Activated naive CD8-positive, alpha-beta T cell treated with anti-CD3 and anti-CD28 coated beads, Interleukin-2, amount 10 ng/mL, durations not matched to agents 7 days and 5 days (primary cell): Measurements from ENCODE around the gene MYO1C. TPM values are rescaled to one million over a fixed set of nuclear protein-coding genes. Genes with fewer than 3 reads are reported as not detected.

ENCODE experiments used
- ATAC-seq: fragments of 150-1000 bp; cut with Tn5 transposase; one replicate; pipeline ENCODE4 v1.10.0; 2021; ENCODE audit warnings: low read depth, moderate library complexity
- POLR2A ChIA-PET: fragments of 350-600 bp; sonication (Branson Sonifier 250); formaldehyde crosslinking; loops from one replicate; lab custom pipeline; 2021; ENCODE audit warnings: antibody characterized with exemption; lab: Charles Lee
- DNase-seq: peaks from one replicate; pipeline ENCODE4 v3.0.0; 2021
- H3K27ac Mint-ChIP-seq: one replicate; pipeline ENCODE4 v1.8.0; 2022; ENCODE audit warnings: mild to moderate bottlenecking, mixed read lengths
- H3K27me3 Mint-ChIP-seq: one replicate; pipeline ENCODE4 v1.8.0; 2022; ENCODE audit warnings: mild to moderate bottlenecking, moderate library complexity, mixed read lengths
- H3K36me3 Mint-ChIP-seq: one replicate; pipeline ENCODE4 v1.8.0; 2021; ENCODE audit warnings: mild to moderate bottlenecking, mixed read lengths
- H3K4me1 Mint-ChIP-seq: one replicate; pipeline ENCODE4 v1.8.0; 2021; ENCODE audit warnings: mixed read lengths
- H3K4me3 Mint-ChIP-seq: one replicate; pipeline ENCODE4 v1.8.0; 2022; ENCODE audit warnings: mild to moderate bottlenecking, moderate library complexity, mixed read lengths
- H3K9me3 Mint-ChIP-seq: one replicate; pipeline ENCODE4 v1.8.0; 2021; ENCODE audit warnings: mixed read lengths
- total RNA-seq, 2 experiments: library from RNA; stranded (reverse); gene quantifications; one replicate each; pipeline ENCODE4 v1.2.3, GENCODE V29; 2021

The MYO1C gene
- total RNA-seq, 2 experiments from 2014 or later, result 28.6 to 34.1 TPM

DNA sequence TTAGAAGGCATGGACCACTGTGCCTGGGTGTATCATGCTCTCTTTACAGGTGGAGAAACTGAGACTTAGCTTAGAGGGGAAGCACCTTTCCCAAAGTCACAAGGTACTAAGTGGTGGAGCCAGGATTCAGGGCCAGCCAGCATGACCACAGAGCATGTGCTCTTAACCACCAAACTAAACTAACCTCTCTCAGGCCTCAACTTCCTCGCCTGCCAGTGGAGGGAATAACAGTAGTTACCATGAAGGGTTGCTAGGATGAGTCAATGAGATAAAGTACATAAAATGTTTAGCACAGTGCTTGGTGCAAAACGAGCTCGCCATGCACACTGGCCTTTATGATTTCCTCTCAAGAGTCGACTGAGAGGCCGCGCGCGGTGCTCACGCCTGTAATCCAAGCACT lies 6.4 kb upstream of the MYO1C start:
- no peaks in the 10 kb centered on the region for H3K27me3 Mint-ChIP-seq
- no peak overlapping the region for H3K4me3 Mint-ChIP-seq
- peaks cover 7% of the 10 kb centered on the region for H3K4me1 Mint-ChIP-seq
- DNase-seq (no peak), ATAC-seq (peak; percentile 40)
- POLR2A ChIA-PET, result interaction anchor here (0.6 to 1.9 kb wide), 4 partner anchors 13 to 90 kb away, joined by 3 to 6 read pairs (median 3); partner anchors contain the start of gene INPP5K
- H3K9me3 Mint-ChIP-seq, result no peaks in the 10 kb centered on the region
- H3K36me3 Mint-ChIP-seq, result peaks cover 4% of the 10 kb centered on the region
- H3K27ac Mint-ChIP-seq, result no peak overlapping the region

DNA sequence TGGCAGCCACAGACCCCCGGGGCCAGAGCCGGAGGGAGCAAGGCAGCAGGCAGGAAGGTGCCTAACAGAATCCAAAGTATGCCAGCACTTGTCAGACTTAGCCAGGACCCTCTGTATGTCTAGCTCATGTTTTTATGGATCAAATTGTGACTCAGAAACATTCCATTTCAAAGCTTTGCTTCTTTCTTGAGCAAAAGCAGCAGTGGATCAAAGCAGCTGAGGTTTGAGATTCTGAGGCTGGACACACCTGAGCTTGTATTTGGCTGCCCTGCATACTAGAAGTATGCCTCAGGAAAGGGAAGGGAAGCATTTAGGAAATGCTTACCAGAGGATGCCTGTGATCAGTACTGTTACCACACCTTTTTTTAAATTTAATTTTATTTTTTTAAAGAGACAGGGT lies 5.7 kb upstream of the MYO1C start:
- Mint-ChIP-seq H3K9me3 (no peaks in the 10 kb centered on the region), H3K4me3 (no peak overlapping the region), H3K27ac (no peak overlapping the region), H3K27me3 (no peaks in the 10 kb centered on the region), H3K36me3 (peaks cover 2% of the 10 kb centered on the region), H3K4me1 (peaks cover 7% of the 10 kb centered on the region)
- ATAC-seq (no peak), DNase-seq (no peak)
- POLR2A ChIA-PET, result interaction anchor here (0.7 to 1.9 kb wide), 3 partner anchors 14 to 18 kb away, joined by 3 to 6 read pairs (median 3); partner anchors contain the start of gene INPP5K

DNA sequence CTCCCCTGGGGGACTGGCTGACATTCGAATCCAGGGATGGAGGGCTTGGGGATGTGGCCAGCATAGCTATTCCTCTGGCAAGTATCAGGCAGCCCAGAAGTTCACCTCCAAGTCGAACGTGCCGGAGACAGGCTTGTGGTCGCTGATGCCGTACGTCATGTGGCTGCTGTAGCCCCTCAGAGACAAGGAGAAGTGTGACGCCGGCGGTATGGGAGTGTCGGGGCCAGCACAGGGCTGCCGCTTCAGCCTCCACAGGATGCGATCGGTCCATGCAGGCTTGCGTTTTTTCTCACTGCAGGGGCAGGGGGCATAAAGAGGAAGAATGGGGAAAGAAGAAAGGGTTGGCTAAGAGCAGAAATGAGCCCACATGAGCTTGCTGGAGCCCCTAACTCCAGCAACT lies 5.3 kb upstream of the MYO1C start:
- no peaks in the 10 kb centered on the region for H3K27me3 Mint-ChIP-seq
- ATAC-seq (no peak), DNase-seq (no peak)
- POLR2A ChIA-PET, result interaction anchor here (1.1 to 1.9 kb wide), 2 partner anchors 15 to 17 kb away, joined by 3 to 6 read pairs; no protein-coding TSS in a partner anchor
- peaks cover 7% of the 10 kb centered on the region for H3K4me1 Mint-ChIP-seq
- H3K27ac Mint-ChIP-seq, result no peak overlapping the region
- no peaks in the 10 kb centered on the region for H3K9me3 Mint-ChIP-seq
- no peak overlapping the region for H3K4me3 Mint-ChIP-seq
- H3K36me3 Mint-ChIP-seq, result peaks cover 2% of the 10 kb centered on the region

DNA sequence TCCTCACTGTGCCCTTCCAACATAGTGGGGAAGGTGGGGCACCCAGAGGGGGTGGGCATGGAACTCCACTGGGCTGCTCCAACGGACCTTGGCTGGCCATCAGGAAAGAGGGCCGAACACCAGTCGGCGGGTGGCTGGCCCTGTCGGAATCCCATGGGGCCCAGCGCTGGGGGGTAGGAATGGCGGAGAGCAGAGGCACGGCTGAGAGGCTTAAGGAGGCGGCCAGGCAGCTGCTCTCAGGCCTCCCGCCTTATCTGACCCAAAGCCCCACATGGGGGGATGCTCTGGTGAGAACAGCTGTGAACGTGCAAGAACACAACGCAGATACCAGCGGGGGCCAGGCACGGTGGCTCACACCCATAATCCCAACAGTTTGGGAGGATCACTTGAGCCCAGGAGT lies 4.4 kb upstream of the MYO1C start:
- H3K9me3 Mint-ChIP-seq, result no peaks in the 10 kb centered on the region
- peaks cover 2% of the 10 kb centered on the region for H3K36me3 Mint-ChIP-seq

DNA sequence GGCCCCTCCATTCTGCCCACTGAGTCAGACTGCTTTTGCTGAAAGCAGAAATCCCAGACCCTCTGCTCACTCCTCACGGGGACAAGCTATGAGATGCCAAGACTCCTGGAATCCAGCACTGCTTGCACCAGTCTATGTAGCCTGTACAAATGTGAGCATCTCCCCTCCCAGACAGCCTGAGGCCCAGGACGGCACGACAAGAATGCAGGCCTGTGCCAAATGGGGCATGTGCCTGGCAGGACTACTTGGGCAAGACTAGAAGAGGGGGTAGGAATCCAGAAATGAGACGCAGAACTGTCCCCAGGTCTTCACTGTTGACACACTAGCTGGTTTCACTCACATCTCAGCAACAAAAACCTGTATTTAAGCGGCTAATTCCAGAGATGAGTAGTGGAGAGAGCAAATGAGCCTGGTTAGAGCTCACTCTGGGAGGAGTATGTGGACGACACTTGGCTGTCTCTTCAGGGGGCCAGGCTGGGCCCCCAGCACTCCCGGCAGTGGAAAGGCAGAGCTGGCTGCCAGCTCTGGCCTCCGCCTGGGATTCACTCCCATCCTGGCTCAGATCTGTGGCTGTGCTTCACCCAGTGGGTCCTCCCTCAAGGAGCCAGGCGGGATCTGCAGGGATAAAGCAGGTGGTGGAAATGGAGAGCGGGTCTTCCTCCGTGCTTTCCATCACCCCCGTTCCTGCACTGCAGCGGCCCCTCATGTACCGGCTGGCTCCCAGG lies 2.9 kb upstream of the MYO1C start:
- POLR2A ChIA-PET, result interaction anchor here (0.6 to 1.6 kb wide), 2 partner anchors 9 to 10 kb away, joined by 3 to 4 read pairs; no protein-coding TSS in a partner anchor

More for the DNA sequence above, 4.4 kb upstream of the MYO1C start:
- ATAC-seq (no peak), DNase-seq (no peak)
- POLR2A ChIA-PET, result no interaction called here
- Mint-ChIP-seq H3K27me3 (peaks cover 2% of the 10 kb centered on the region), H3K4me3 (no peak overlapping the region), H3K4me1 (peaks cover 9% of the 10 kb centered on the region), H3K27ac (no peak overlapping the region)

DNA sequence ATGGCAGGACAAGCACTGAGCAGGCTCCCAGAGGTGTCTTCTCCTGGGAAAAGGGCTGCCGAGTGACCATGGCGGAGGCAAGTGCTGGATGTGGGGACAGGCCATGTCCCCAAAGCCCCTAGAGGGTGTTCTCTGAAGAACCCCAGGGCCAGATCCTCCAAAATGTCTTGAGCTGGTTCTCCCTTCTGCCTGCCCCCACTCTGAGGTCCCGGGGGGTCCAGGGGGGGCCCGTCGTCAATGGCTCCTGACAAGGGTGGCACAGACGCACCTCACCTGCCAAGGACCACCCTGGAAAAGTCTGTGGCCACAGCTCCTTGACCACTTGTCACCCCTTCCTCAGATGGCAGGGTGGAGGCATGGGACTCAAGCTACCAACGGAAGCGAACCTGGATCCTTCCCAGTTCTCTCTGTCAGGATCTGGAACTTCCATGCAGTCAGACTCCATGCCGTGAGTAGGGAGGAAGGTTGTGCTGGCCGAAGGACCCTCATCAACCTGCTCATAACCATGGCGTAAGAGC lies 2.3 kb upstream of the MYO1C start:
- H3K4me3 Mint-ChIP-seq, result no peak overlapping the region
- H3K27me3 Mint-ChIP-seq, result peaks cover 2% of the 10 kb centered on the region
- DNase-seq (no peak), ATAC-seq (no peak)
- peaks cover 4% of the 10 kb centered on the region for H3K36me3 Mint-ChIP-seq
- H3K27ac Mint-ChIP-seq, result no peak overlapping the region
- H3K4me1 Mint-ChIP-seq, result peaks cover 15% of the 10 kb centered on the region
- POLR2A ChIA-PET, result interaction anchor here (1.6 kb wide), 1 partner anchor 11 kb away, joined by 3 read pairs; no protein-coding TSS in a partner anchor
- H3K9me3 Mint-ChIP-seq, result no peaks in the 10 kb centered on the region

More for the DNA sequence above, 2.9 kb upstream of the MYO1C start:
- Mint-ChIP-seq H3K27me3 (peaks cover 2% of the 10 kb centered on the region), H3K27ac (no peak overlapping the region), H3K36me3 (peaks cover 3% of the 10 kb centered on the region), H3K4me1 (peaks cover 13% of the 10 kb centered on the region), H3K4me3 (no peak overlapping the region), H3K9me3 (no peaks in the 10 kb centered on the region)
- no peak for ATAC-seq
- no peak for DNase-seq

DNA sequence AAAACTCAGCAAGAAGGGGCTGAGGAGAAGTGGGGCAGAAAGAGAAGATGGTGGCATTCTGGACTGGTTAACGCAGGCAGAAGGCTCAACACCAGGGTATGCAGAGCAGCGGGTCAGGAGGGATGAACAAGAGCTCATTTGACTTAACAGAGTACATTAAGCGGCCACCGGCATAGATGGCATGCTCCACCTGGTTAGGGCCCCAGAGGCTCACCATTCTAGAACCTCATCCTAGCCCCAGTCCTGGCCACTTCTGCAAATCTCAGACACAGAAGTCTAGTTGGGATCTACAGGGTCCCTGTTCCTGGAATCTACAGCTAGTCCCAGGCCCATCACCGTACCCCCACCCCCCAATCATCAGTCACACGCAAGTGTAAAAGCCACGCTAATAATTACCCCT lies 1.7 kb upstream of the MYO1C start:
- peaks cover 2% of the 10 kb centered on the region for H3K27me3 Mint-ChIP-seq
- ATAC-seq (no peak), DNase-seq (no peak)
- H3K4me1 Mint-ChIP-seq, result peaks cover 13% of the 10 kb centered on the region
- H3K9me3 Mint-ChIP-seq, result no peaks in the 10 kb centered on the region
- peaks cover 4% of the 10 kb centered on the region for H3K36me3 Mint-ChIP-seq
- no peak overlapping the region for H3K27ac Mint-ChIP-seq
- POLR2A ChIA-PET, result interaction anchor here (1.6 kb wide), 1 partner anchor 11 kb away, joined by 3 read pairs; no protein-coding TSS in a partner anchor
- no peak overlapping the region for H3K4me3 Mint-ChIP-seq

DNA sequence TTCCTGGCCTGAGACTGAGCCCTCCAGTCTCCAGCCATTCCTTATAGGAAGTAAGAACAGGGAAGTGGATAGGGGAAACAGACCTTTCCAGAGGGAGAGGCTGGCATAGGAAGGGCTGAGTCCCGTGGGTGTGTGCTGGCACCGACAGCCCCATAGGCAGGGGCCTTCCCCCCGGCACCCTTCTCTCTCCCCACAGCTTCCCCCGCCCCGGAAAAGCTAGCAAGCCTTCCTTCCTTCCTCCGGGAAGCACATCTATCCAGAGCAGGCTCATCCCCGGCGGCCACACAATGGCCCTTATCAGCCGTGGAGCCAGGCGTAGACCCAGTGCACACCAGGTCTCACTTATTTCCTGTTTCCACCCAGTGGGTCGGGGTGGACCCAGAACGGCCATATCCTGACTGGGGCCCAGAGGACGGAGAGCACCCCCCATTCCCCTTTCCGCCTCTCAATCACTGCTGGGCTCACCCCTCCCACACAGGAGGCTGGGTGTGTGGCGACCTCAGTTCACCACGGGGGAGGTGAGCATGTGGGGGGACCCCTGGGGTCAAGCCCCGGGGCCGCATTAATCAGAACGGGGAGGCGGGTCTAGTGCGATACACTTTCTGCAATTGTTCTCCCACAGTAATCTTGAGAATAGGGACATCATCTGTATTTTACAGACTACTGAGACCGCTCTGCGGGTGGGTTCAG lies 950 bp upstream of the MYO1C start:
- Mint-ChIP-seq H3K27ac (no peak overlapping the region), H3K4me3 (no peak overlapping the region), H3K9me3 (no peaks in the 10 kb centered on the region), H3K4me1 (peaks cover 8% of the 10 kb centered on the region), H3K27me3 (peaks cover 7% of the 10 kb centered on the region), H3K36me3 (peaks cover 4% of the 10 kb centered on the region)
- DNase-seq (no peak), ATAC-seq (no peak)
- POLR2A ChIA-PET, result interaction anchor here (1.0 to 1.6 kb wide), 2 partner anchors 12 to 67 kb away, joined by 3 read pairs; no protein-coding TSS in a partner anchor

DNA sequence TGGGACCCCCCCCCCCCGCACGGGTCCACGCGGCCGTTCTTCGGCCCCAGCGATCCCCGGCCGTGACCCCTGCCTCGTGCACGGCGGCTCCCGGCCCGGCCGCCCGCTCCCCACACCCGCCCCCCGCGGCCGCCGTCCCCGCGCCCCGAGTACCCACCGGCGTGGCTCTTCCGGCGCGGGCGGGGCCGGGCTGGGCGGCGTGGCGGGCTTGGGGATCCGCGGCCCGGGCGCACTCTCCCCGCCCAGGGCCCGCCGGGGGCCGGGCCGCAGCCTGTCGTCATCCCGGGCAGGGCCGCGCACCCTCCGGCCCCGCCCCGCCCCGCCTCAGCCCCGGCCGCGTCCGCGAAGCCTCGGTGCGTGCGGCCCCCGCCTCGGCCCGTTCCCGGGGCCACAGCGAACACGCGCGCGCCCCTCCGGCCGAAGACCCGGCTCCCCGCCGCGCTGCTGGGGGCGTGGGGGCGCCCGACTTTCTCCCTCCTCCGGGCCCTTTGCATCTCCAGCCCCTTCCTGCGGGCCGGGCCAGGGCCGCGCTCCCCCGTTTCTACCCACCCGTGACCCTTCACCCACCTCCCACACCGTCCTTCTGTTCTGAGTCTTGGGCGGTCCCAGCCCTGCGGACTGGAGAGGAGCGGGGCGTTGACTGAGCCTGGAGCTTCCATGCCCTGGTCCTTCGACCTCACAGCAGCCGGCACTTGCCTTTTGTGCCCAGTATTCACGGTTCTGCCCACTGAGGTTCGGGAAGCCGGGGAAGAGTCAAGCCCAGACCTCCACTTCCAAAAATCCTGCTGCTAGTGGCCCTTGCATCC lies 840 bp downstream of the MYO1C start:
- H3K4me3 Mint-ChIP-seq, result peak overlapping the region; percentile 89
- DNase-seq (peak; percentile 77), ATAC-seq (peak; percentile 62)
- peaks cover 14% of the 10 kb centered on the region for H3K4me1 Mint-ChIP-seq
- peak overlapping the region; percentile 86 for H3K27ac Mint-ChIP-seq
- H3K9me3 Mint-ChIP-seq, result no peaks in the 10 kb centered on the region
- peaks cover 7% of the 10 kb centered on the region for H3K27me3 Mint-ChIP-seq
- peaks cover 3% of the 10 kb centered on the region for H3K36me3 Mint-ChIP-seq
- POLR2A ChIA-PET, result interaction anchor here (0.9 to 1.5 kb wide), 3 partner anchors 24 to 94 kb away, joined by 5 to 8 read pairs (median 5); partner anchors contain the start of gene INPP5K

DNA sequence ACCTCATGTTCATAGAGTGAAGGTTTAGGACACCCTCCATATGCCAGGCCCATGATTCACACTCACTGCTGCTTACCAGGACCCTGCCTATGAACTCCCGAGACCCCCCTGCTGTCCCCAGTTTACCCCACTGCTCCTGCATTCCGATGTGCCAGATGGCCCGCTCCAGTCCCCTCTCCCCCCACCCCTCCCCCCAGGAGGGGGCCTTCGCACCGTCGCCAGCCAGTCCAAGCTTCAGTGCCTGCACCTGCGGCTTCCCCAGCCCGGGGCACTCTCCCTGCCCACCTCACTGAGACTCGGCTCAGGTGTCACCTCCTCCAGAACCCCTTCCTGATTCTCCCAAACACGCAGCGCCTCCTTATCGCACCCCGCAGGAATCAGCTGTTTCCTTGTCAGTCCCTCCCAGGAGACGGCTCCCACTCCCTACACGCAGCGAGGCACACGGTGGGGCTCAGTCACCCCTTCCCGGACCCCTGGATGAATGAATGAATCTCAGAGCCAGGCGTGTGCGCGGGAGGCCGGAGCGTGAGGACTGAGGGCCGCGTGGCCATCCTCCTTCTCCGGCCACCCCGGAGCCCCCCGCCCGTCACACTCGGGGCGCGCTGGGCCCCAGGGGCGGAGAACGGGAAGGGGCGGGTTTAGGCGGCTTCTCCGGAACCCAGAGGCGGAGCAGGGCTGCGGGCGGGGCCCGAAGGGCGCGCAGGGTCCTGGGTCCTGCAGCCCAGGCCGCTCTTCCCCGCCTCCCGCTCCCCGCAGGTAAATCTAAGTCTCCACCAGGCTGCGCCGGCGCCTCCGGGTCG lies 1.6 kb downstream of the MYO1C start:
- DNase-seq (peak; percentile 80), ATAC-seq (peak; percentile 78)
- H3K27ac Mint-ChIP-seq, result peak overlapping the region; percentile 66
- peaks cover 3% of the 10 kb centered on the region for H3K36me3 Mint-ChIP-seq
- peaks cover 14% of the 10 kb centered on the region for H3K4me1 Mint-ChIP-seq
- H3K4me3 Mint-ChIP-seq, result peak overlapping the region; percentile 87
- H3K9me3 Mint-ChIP-seq, result no peaks in the 10 kb centered on the region
- H3K27me3 Mint-ChIP-seq, result peaks cover 7% of the 10 kb centered on the region
- POLR2A ChIA-PET, result interaction anchor here (1.3 to 1.4 kb wide), 2 partner anchors 26 to 93 kb away, joined by 4 to 5 read pairs; partner anchors contain the start of gene INPP5K

DNA sequence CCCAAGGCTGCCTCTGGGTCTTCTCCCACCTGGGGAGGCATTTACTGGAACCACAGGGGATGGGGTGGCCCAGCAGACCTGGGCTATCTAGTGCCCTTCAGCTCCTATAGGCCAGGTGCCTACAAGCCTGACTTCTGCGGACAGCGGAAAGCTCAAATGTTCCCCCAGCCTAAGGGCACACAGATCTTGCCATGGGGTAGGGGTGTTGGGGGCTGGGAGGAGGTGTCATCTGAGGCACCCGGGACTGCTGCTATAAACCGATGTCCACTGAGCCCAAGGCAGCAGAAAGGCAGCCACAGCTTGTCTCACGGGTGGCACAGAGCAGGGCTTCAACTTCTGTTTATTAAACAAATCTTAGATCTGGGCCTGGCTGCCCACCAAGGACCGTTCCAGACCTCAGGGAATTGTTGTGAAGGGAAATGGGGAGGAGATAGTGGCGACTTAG lies 3.6 kb downstream of the MYO1C start:
- H3K36me3 Mint-ChIP-seq, result peaks cover 3% of the 10 kb centered on the region
- H3K4me3 Mint-ChIP-seq, result peak overlapping the region; percentile 29
- POLR2A ChIA-PET, result interaction anchor here (0.8 to 1.5 kb wide), 4 partner anchors 26 to 269 kb away, joined by 3 to 10 read pairs (median 5); partner anchors contain the start of genes INPP5K and YWHAE
- ATAC-seq, result no peak
- DNase-seq, result no peak
- no peaks in the 10 kb centered on the region for H3K9me3 Mint-ChIP-seq
- peaks cover 7% of the 10 kb centered on the region for H3K27me3 Mint-ChIP-seq
- H3K4me1 Mint-ChIP-seq, result peaks cover 17% of the 10 kb centered on the region
- H3K27ac Mint-ChIP-seq, result no peak overlapping the region
